ENCODE results near the gene FEV.

Gene FEV

DNA sequence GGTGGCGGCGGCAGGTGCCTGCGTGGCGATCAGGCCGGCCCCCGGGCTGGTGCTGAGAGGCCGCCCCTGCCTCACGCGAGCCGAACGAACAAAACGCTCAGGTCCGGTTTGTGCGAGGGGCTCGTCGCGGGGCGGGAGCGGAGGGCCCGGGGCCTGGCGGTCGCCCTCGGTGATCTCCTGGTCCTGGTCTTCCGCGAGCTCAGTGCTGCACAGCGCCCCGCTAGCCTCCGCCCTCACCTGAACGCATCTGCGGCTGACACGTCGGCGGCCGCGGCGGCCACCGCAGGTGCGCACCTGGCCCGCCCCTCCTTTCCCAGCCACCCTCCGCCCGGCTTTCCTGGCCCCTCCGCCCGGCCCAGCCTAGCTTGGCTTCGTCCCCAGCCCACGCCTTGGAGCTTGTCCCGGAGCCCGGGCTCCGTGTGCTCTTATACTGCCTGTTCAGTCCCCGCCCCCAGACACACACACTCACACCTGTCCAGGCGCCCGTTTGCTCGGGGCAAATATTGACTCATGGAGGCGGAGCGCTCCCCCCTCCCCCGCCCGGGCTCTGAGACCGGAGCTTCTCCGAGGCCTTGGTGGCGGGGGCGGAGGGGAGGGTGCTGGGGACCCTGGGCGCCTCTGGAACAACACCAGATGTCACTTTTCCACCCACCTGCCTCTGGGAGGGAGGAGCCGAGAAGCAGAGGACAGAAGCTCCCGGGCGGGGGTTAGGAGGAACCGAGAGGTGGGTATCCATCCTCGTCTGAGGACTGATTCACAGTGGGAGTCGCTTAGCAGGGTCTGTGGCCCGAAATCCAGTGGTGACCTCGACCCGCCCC lies 16.8 kb upstream of the FEV start:
- Histone ChIP-seq H4K20me1 (peaks cover 66% of the 10 kb centered on the region), H3K4me3 (no peak overlapping the region), H3K4me1 (peaks cover 5% of the 10 kb centered on the region; the same call in 1 of the 2 replicates), H3K36me3 (no peaks in the 10 kb centered on the region), H3K9ac (no peak overlapping the region), H3K9me3 (no peaks in the 10 kb centered on the region), H3K4me2 (no peak overlapping the region), H3K27me3 (peaks cover 94% of the 10 kb centered on the region), H3K27ac (no peak overlapping the region)
- no peak for TF ChIP-seq Cebpa-rat (IDR thresholded peaks at IDR 0.05)

DNA sequence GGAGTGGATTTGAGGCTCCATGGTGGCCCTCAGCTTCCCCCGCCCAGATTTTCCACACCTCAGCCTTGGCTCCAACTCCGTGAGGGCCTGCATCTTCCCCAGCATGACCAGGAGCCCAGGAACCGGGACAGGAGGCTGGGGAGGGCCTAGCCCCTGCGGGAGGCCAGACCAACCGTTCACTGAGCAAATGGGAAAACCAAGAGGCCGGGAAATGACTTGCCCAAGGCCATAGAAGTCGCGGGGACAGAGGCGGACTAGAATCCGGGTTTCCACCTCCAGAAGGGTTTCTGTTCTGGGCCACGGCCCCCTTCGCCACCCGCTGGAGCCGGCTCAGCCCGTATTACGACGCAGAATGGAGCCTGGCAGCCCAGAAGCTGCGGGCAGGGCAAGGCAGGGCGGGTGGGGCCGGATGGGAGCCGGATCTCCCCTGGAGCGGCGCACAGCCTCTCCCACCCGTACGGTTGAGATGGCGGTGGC lies 16.2 kb upstream of the FEV start:
- H4K20me1 ChIP-seq = peaks cover 68% of the 10 kb centered on the region
- no peak overlapping the region for H3K4me3 ChIP-seq
- H3K4me2 ChIP-seq = no peak overlapping the region
- H3K27me3 ChIP-seq = peaks cover 98% of the 10 kb centered on the region
- no peak overlapping the region for H3K27ac ChIP-seq
- no peaks in the 10 kb centered on the region for H3K36me3 ChIP-seq
- no peaks in the 10 kb centered on the region for H3K9me3 ChIP-seq
- H3K9ac ChIP-seq = no peak overlapping the region
- TF ChIP-seq Cebpa-rat (IDR thresholded peaks at IDR 0.05) = no peak
- H3K4me1 ChIP-seq = peaks cover 5% of the 10 kb centered on the region; the same call in 1 of the 2 replicates

DNA sequence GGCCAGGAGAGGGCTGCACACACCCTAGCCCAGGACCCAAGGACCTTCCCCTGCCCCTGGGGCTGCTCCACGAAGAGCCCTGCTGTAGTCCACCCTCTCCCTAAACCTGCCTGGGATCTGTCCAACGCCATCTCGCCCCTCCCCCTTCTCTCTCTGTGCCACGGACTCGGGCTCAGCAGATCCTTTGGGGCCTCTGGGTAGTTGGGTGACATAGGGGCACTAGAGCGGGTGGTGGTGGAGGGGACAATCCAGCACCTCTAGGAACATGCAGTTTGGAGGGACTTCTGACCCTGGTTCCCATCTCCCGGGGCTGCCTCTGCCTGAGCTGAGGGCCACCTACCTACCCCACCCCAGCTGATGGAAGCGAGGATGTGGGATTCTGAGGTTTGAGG lies 15.6 kb upstream of the FEV start:
- Histone ChIP-seq H3K4me3 (no peak overlapping the region), H3K9me3 (no peaks in the 10 kb centered on the region), H3K27me3 (peaks cover 98% of the 10 kb centered on the region), H3K27ac (no peak overlapping the region), H4K20me1 (peaks cover 68% of the 10 kb centered on the region), H3K36me3 (no peaks in the 10 kb centered on the region), H3K4me2 (no peak overlapping the region), H3K4me1 (peaks cover 5% of the 10 kb centered on the region; the same call in 1 of the 2 replicates), H3K9ac (no peak overlapping the region)
- no peak for TF ChIP-seq Cebpa-rat (IDR thresholded peaks at IDR 0.05)

DNA sequence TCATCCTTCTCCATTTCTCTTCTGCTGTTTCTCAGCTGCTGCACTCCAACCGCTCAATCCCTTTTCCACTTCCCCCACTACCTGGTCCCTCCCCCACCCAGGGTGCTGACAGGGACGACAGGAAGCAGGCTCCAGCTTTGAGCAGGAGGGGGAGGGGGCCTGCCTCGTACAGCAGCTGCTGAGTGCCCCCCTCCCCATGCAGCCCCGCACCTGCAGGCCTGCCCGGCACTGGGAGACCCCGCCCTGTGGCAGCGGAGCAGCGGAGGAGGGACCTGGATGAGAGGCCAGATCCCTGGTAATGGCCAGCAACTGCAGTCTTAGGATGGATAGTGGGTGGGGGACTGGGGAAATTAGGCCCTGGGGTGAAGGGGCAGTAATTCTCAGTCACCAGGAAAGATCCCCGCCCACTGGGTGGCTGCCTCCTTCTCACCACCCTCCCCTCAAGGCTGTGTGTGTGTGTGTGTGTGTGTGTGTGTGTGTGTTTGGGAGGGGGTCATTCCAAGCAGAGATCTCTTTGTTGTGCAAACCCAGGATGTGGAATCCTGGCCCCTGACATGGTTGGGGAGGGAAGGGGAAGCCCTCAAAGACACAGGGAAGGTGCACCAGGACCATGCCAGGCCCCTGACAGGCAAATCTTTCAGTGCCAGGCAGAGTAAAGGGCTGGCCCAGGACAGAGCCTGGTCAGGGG lies 15.0 kb upstream of the FEV start:
- Histone ChIP-seq H3K4me3 (no peak overlapping the region), H3K4me1 (peaks cover 5% of the 10 kb centered on the region; the same call in 1 of the 2 replicates), H3K27ac (no peak overlapping the region), H3K9ac (no peak overlapping the region), H3K9me3 (no peaks in the 10 kb centered on the region), H4K20me1 (peaks cover 68% of the 10 kb centered on the region), H3K4me2 (no peak overlapping the region), H3K36me3 (no peaks in the 10 kb centered on the region), H3K27me3 (peaks cover 98% of the 10 kb centered on the region)
- TF ChIP-seq Cebpa-rat (IDR thresholded peaks at IDR 0.05) = no peak

DNA sequence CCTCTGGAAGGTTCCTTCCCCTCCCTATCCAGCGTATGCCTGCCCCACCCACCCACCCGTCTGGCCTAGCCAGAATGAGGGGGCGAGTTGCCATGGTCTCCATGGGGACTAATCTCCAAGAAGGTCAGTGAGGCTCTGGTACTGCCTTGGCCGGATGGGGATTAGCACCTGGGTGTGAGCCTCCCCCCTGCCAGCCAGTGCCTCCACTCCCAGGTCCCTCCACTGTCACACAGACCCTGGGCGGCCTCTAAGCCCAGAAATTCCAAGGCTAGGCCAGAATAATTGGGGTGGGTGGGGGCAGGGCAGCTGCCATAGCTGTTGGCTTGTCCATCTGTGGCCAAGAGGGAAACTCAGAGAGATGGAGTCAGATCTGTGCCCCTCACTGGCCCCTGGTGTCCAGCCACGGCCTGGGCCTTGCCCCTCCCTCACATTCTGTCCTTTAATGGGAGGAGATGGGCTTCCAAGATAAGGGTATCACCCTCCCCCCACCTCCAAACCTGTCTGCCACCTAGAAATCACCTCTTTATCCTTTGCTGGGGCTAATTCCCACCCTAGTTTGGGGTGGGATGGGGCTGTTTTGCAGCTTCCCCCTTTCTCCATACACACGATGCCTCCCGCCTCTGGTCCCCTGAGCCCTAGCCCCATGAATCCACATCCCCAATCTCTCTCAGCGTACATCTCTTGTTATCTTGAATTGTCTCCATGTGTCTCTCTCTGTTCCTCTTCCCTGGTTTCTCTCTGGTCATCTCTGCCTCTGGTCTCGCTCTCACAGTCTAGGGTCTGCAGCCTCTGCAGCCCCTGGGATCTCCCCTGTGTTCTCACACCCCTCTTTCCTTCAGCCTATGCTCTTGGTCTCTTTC lies 14.3 kb upstream of the FEV start:
- H3K4me1 ChIP-seq = peaks cover 5% of the 10 kb centered on the region; the same call in 1 of the 2 replicates

DNA sequence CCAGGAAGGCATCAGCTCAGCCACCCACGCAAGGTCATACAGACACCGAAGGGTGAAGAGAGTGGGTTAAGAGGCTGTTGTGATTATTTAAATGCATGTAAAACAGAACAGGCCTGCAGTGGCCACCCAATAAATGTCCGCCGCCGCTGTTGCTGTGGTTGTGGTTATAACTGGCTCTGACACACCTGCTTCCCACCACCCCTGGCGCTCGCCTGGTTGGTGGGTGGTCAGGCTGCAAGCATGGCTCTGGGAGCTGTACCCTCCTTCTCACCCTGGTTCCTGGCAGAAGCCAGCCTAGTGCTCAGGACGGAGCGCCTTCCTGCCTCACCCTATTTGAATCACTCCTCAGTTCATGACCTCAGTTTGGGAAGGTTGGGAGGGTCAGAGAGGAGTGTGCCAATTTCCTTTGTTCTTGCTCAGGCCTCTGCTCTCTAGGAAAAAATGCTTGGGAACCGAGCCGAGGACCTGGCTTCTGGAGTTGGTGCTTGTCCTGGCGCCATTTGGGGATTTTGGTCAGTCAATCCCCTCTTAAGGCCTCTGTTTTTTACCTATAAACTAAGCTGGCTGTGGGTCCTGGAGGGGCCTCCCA lies 13.5 kb upstream of the FEV start:
- Histone ChIP-seq H3K4me2 (no peak overlapping the region), H3K36me3 (no peaks in the 10 kb centered on the region), H3K9me3 (no peaks in the 10 kb centered on the region), H3K9ac (no peak overlapping the region), H3K27me3 (peaks cover 99% of the 10 kb centered on the region), H4K20me1 (peaks cover 70% of the 10 kb centered on the region), H3K4me3 (no peak overlapping the region), H3K4me1 (peaks cover 5% of the 10 kb centered on the region; the same call in 1 of the 2 replicates), H3K27ac (no peak overlapping the region)
- TF ChIP-seq Cebpa-rat (IDR thresholded peaks at IDR 0.05) = no peak

More for the DNA sequence above, 14.3 kb upstream of the FEV start:
- Histone ChIP-seq H3K27me3 (peaks cover 99% of the 10 kb centered on the region), H3K9me3 (no peaks in the 10 kb centered on the region), H3K36me3 (no peaks in the 10 kb centered on the region), H3K9ac (no peak overlapping the region), H3K27ac (no peak overlapping the region), H4K20me1 (peaks cover 70% of the 10 kb centered on the region), H3K4me3 (no peak overlapping the region), H3K4me2 (no peak overlapping the region)
- no peak for TF ChIP-seq Cebpa-rat (IDR thresholded peaks at IDR 0.05)

DNA sequence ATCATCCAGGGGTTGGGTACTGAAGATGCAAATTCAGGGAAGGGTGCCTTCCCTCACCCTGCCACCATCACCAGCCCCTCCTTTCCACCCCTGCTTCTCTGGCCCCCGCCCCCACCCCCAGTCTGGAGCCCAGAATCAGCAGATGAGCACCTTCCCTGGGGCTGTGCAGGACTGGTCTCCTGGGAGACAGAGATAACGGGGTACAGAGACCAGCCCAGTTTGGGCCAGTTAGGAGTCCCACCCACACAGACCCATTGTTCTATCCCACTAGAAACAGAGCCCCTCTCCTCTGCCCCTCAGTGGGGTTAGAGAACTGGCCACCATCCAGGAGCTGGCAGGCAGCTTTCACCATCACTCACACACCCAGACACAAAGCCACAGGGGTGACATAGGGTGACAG lies 12.7 kb upstream of the FEV start:
- Histone ChIP-seq H3K27me3 (peaks cover 99% of the 10 kb centered on the region), H3K4me2 (no peak overlapping the region), H3K4me3 (no peak overlapping the region), H3K9ac (no peak overlapping the region), H3K4me1 (peaks cover 5% of the 10 kb centered on the region; the same call in 1 of the 2 replicates), H3K9me3 (no peaks in the 10 kb centered on the region), H3K27ac (no peak overlapping the region), H4K20me1 (peaks cover 70% of the 10 kb centered on the region), H3K36me3 (no peaks in the 10 kb centered on the region)
- TF ChIP-seq Cebpa-rat (IDR thresholded peaks at IDR 0.05) = no peak

DNA sequence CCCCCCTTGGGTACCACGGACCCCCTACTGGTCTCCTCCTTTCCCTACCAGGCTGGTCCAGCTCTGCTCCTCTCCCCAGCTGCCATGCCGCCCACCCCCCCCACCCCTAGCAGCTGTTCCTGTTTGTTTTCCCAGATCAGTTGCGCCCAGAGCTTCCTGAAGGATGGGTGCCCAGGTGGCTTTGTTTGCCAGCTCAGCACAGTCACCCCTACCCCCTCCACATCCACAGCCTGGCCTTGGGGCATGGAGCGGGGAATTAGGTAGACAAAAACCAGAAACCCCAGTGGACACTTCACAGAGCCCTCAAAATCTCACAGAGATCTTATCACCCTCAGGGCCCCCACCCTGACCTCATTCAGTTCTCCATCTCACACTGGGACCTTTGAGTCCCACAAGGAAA lies 12.0 kb upstream of the FEV start:
- Histone ChIP-seq H3K4me2 (no peak overlapping the region), H4K20me1 (peaks cover 70% of the 10 kb centered on the region), H3K4me1 (peaks cover 5% of the 10 kb centered on the region; the same call in 1 of the 2 replicates), H3K36me3 (no peaks in the 10 kb centered on the region), H3K9ac (no peak overlapping the region), H3K4me3 (no peak overlapping the region), H3K27ac (no peak overlapping the region), H3K27me3 (peaks cover 99% of the 10 kb centered on the region), H3K9me3 (no peaks in the 10 kb centered on the region)
- TF ChIP-seq Cebpa-rat (IDR thresholded peaks at IDR 0.05) = no peak

Measured in BLaER1 (cell line).